ENCODE results near the gene HOXC10.

The HOXC10 gene

DNA sequence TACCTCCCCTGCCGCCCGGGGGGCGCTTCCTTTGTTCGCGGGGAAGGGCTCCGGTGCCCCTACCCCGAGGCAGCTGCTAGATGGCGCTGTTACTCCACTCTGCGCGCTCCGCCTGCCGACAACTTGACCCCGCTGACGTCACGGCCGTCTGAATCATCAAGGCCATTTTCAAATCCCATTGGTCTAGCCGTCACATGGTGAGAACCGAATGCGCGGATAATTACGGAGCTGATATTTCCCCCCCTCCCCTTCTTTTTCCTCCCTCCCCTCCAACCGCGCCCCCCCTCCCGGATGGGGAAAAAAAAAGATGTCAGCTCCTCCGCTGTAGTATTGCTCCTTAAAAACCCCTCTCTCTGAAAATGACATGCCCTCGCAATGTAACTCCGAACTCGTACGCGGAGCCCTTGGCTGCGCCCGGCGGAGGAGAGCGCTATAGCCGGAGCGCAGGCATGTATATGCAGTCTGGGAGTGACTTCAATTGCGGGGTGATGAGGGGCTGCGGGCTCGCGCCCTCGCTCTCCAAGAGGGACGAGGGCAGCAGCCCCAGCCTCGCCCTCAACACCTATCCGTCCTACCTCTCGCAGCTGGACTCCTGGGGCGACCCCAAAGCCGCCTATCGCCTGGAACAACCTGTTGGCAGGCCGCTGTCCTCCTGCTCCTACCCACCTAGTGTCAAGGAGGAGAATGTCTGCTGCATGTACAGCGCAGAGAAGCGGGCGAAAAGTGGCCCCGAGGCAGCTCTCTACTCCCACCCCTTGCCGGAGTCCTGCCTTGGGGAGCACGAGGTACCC lies at the start of gene HOXC10:
Gene HOXC10 (plus strand): TSS at position 246 of the 791 bp plus-strand sequence. CDS start 114 bp downstream, at position 360.
- Histone ChIP-seq H3K9me3 (replicated peaks in 1 of 11) (peaks cover 6 to 58% (median 26%) of the 10 kb centered on the region in 11 experiments; a peak in 20 of 22 replicates), H3K27ac (no peak within 1 kb of the TSS), H4K20me1 (peaks cover 0 to 91% (median 86%) of the 10 kb centered on the region in 11 experiments; a peak in 17 of 22 replicates), H3K4me3 (peak within 1 kb of the TSS in 3 of 10 experiments; percentile 1 to 34 (median 13); a peak in 2 of 20 replicates), H3K4me2 (peak within 1 kb of the TSS in 3 of 11 experiments; percentile 15 to 45 (median 24); a peak in 4 of 22 replicates), H3K9ac (no peak within 1 kb of the TSS), H3K27me3 (peaks cover 99 to 100% (median 100%) of the 10 kb centered on the region in 11 experiments), H3K4me1 (peaks cover 0 to 17% (median 0%) of the 10 kb centered on the region in 10 experiments; a peak in 4 of 20 replicates), H3K36me3 (no peaks in the 10 kb centered on the region)
- TF ChIP-seq Cebpa-rat (IDR thresholded peaks at IDR 0.05): no peak

DNA sequence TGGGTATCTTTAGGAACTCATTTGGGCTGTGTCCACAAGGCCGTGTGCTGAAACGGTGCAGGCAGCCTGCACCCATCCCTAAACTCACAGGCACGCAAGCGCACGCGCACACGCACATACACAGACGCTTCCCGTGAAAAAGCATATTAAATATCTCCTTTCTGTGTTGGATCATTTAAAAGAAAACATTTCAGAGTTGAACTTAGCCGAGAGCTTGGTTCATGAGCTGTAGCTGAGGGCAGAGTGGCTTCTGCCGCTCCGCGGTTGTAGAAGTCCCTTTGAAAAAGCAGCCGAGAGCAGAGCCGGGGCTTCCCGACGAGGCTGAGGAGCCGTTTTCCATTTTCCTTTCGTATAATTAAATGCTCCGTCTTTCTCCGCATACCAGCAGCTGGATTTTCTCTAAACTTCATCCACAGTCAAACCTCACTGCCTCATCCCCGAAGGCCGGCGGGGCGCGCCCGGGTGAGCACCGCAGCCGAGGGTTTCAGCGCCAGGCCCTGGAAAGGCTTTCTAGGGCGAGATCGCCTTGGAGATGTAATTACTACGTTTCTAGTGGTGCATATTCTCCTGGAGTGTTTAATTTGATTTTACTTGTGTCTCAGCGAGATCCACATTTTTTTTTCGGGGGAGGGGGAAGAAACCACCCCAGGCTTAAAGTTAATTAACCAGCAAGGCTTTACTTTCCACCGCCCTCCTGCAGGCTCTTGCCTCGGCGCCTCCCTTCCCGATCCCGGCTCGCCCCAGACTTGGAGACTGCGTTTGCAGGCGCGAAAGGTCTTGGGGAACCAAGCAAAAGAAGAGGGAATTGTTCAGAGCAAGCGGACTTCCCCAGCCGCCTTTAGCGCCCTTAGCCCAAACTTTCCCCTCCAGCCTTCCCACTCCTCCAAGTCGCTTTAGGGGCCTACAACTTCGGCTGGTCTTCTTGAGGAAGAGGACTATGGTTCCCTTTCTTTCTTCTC lies 49.3 kb upstream of the HOXC10 start:
- no peak overlapping the region for H3K27ac ChIP-seq
- H3K27me3 ChIP-seq: peaks cover 100% of the 10 kb centered on the region in 11 experiments
- peaks cover 5 to 52% (median 25%) of the 10 kb centered on the region in 11 experiments for H3K9me3 ChIP-seq (replicated peaks in 1 of 11)
- peaks cover 0 to 85% (median 46%) of the 10 kb centered on the region in 11 experiments; a peak in 14 of 22 replicates for H4K20me1 ChIP-seq
- H3K9ac ChIP-seq: no peak overlapping the region
- H3K4me1 ChIP-seq: no peaks in the 10 kb centered on the region
- no peak overlapping the region; a peak in 2 of 20 replicates for H3K4me3 ChIP-seq
- no peak for TF ChIP-seq Cebpa-rat (IDR thresholded peaks at IDR 0.05)
- peak overlapping the region in 2 of 11 experiments; percentile 13 to 32; a peak in 2 of 22 replicates for H3K4me2 ChIP-seq
- H3K36me3 ChIP-seq: no peaks in the 10 kb centered on the region

DNA sequence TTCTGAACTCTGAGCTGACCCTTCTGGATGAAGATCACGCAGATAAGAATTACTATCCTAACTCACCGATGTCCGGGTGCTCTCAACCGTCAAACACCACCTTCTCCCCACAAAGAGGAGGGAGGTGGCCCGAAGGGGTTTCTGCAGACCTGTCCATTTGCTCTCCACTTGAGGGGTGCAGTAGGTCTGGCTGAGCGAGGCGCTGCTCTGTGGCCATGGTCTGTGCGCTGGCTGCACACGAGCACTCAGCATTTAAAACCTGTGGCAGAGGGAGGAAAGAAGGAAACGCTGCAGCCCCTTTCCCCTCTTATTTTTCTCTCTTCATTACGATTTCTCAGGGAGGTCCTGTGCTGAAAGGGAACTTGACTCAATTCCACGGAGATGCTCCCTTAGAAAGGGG lies 47.8 kb upstream of the HOXC10 start:
- Histone ChIP-seq H3K36me3 (no peaks in the 10 kb centered on the region), H3K4me2 (no peak overlapping the region), H3K9me3 (replicated peaks in 1 of 11) (peaks cover 0 to 43% (median 26%) of the 10 kb centered on the region in 11 experiments; a peak in 19 of 22 replicates), H3K27me3 (peaks cover 100% of the 10 kb centered on the region in 11 experiments), H3K4me1 (no peaks in the 10 kb centered on the region), H3K27ac (no peak overlapping the region), H3K4me3 (no peak overlapping the region), H4K20me1 (peaks cover 0 to 76% (median 43%) of the 10 kb centered on the region in 11 experiments; a peak in 14 of 22 replicates), H3K9ac (no peak overlapping the region)
- TF ChIP-seq Cebpa-rat (IDR thresholded peaks at IDR 0.05): no peak

DNA sequence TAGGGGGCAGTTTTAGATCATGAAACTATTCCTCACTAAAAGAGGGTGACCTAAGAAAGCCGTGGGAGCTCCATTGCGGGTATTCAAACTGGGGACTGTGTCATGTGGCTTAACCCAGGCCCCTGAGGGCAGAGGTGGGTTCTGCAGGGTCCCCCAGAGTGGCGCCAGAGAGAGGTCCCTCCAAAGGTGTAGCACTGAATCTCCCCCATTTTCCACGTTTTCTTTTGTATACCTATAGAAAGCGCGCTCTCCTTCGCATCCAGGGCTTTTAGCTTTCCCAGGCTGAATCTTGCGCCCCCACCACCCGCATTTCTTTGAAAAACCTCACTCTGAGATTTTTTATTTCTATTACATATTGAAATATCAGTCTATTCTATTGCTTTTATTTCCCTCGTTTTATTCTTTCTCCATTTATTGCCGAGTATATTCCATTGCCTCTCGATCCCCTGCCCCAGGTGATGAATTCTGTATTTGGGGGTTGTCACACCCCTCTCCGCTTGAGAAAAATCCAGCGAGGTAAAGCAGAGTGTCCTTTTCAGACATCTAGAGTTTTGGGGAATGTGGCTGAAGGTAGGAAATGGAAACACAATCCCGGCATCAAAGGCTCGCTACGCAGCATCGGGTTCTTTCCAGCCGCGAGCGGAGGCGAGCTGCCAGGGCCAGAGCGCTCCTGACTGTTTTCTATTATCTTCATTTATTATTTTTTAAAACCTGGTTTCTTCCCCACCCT lies 47.2 kb upstream of the HOXC10 start:
- no peak overlapping the region for H3K9ac ChIP-seq
- no peaks in the 10 kb centered on the region for H3K36me3 ChIP-seq
- H3K4me3 ChIP-seq: no peak overlapping the region
- peaks cover 0 to 75% (median 43%) of the 10 kb centered on the region in 11 experiments; a peak in 14 of 22 replicates for H4K20me1 ChIP-seq
- H3K9me3 ChIP-seq (replicated peaks in 1 of 11): peaks cover 0 to 37% (median 26%) of the 10 kb centered on the region in 11 experiments; a peak in 19 of 22 replicates
- no peak for TF ChIP-seq Cebpa-rat (IDR thresholded peaks at IDR 0.05)
- H3K27me3 ChIP-seq: peaks cover 100% of the 10 kb centered on the region in 11 experiments
- H3K4me1 ChIP-seq: no peaks in the 10 kb centered on the region
- no peak overlapping the region for H3K27ac ChIP-seq
- no peak overlapping the region for H3K4me2 ChIP-seq

DNA sequence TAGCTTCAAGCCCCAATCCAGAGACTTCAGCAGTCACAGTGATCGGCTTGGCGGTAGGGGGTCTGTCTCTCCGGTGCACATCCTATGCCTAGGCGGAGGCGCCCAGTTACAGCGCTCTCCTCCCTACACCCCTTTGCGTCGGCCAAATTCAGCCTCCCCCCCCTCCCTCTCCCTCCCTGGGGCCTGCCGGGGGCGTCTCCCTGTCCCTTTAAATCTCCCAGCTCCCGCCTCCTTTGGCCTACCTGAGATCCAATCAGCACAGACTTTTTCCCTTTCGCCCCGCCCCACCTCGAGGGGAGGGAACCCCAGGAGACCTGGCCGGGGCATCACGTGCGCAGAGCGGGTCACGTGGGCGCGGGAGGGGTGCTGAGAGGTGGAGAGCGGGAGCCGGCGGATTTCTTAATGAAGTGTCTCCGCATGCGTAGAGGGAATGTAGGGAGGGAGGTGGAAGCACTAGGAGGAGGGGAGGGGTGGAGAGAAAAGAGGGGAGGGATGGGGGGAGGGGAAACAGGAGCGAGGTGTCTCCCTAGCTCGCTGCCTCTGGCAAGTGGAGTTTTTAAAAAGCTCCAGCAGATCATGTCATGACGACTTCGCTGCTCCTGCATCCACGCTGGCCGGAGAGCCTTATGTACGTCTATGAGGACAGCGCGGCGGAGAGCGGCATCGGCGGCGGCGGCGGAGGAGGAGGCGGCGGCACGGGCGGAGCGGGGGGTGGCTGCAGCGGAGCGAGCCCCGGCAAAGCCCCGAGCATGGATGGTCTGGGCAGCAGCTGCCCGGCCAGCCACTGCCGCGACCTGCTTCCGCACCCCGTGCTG lies 46.4 kb upstream of the HOXC10 start, which contains the start of gene HOXC13:
Gene HOXC13 (plus strand): TSS at position 506 of the 815 bp plus-strand sequence. CDS start 76 bp downstream, at position 582.
- H3K9ac ChIP-seq: no peak within 1 kb of the TSS
- no peaks in the 10 kb centered on the region for H3K36me3 ChIP-seq
- peaks cover 4 to 39% (median 24%) of the 10 kb centered on the region in 11 experiments; a peak in 19 of 22 replicates for H3K9me3 ChIP-seq (replicated peaks in 1 of 11)
- no peak within 1 kb of the TSS for H3K4me3 ChIP-seq
- H3K27ac ChIP-seq: no peak within 1 kb of the TSS
- H4K20me1 ChIP-seq: peaks cover 0 to 68% (median 38%) of the 10 kb centered on the region in 11 experiments; a peak in 14 of 22 replicates
- TF ChIP-seq Cebpa-rat (IDR thresholded peaks at IDR 0.05): no peak
- H3K4me1 ChIP-seq: no peaks in the 10 kb centered on the region
- H3K27me3 ChIP-seq: peaks cover 100% of the 10 kb centered on the region in 11 experiments
- H3K4me2 ChIP-seq: no peak within 1 kb of the TSS

DNA sequence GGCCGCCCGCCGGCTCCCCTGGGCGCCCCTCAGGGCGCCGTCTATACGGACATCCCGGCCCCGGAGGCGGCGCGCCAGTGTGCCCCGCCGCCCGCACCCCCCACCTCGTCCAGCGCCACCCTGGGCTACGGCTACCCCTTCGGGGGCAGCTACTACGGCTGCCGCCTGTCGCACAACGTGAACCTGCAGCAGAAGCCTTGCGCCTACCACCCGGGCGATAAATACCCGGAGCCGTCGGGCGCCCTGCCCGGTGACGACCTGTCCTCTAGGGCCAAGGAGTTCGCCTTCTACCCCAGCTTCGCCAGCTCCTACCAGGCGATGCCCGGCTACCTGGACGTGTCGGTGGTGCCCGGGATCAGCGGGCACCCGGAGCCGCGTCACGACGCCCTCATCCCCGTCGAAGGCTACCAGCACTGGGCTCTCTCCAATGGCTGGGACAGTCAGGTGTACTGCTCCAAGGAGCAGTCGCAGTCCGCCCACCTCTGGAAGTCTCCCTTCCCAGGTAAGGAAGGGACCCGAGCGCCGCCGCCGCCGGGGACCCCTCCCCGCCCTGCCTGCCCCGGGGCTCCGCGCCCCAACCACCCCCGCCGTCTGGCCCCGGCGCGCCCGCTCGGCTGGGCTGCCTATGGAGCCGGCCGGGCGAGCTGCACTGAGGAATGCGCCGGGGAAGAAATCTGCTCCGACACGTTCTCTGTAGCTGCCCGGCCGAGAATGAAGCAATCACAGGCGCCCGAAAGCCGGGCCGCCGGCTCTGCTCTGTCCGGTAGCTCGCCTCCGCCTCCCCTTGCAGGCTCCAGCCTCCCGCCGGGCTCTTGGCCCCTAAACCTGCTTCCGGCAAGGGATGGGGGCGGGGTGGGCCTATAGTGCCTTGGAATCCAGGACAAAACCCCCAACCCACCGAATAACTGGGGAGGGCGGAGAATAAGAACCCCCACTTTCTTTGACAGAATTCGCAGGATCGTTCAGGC lies 45.5 kb upstream of the HOXC10 start:
- Histone ChIP-seq H3K27me3 (peaks cover 100% of the 10 kb centered on the region in 11 experiments), H3K4me2 (no peak overlapping the region)

More for the DNA sequence above, 45.5 kb upstream of the HOXC10 start:
- H3K4me1 ChIP-seq: no peaks in the 10 kb centered on the region
- peaks cover 10 to 39% (median 24%) of the 10 kb centered on the region in 11 experiments; a peak in 19 of 22 replicates for H3K9me3 ChIP-seq (replicated peaks in 1 of 11)
- peaks cover 0 to 67% (median 34%) of the 10 kb centered on the region in 11 experiments; a peak in 14 of 22 replicates for H4K20me1 ChIP-seq
- no peak overlapping the region for H3K9ac ChIP-seq
- H3K4me3 ChIP-seq: no peak overlapping the region
- TF ChIP-seq Cebpa-rat (IDR thresholded peaks at IDR 0.05): no peak
- no peaks in the 10 kb centered on the region for H3K36me3 ChIP-seq
- no peak overlapping the region for H3K27ac ChIP-seq

All from BLaER1 treated with 17β-estradiol and CSF1 and Interleukin-3, amounts not matched to agents 10 nM and 100 nM (cell line).